A549 (cell line): ENCODE measurements around the gene SPTBN4.

ENCODE experiments used
- FOSB ChIP-seq: fragments of 250-450 bp; sonication (Bioruptor Pico); IDR thresholded peaks from 2 replicates; pipeline ENCODE4 v1.5.0; 2020; ENCODE audit warnings: mild to moderate bottlenecking, moderate library complexity
- POLR2A ChIP-seq: IDR thresholded peaks from 2 replicates; pipeline ENCODE4 v1.6.1; 2012; ENCODE audit warnings: mild to moderate bottlenecking, low read length
- POLR2AphosphoS2 ChIP-seq: conservative IDR thresholded peaks from 2 replicates; pipeline ENCODE4 v1.6.1; 2012; ENCODE audit warnings: low read length, improper control_type of control experiment, inconsistent platforms
- RAD21 ChIP-seq, 2 experiments: fragments of >200 bp in 1 of 2; sonication (Bioruptor Twin) in 1 of 2; formaldehyde crosslinking in 1 of 2; IDR thresholded peaks in 1 of 2; conservative IDR thresholded peaks in 1 of 2; 2 replicates in 1 of 2; 3 replicates in 1 of 2; pipeline ENCODE4 v1.6.1; 2012 to 2018; ENCODE audit warnings: inconsistent platforms in 1 of 2
- TF ChIP-seq, protein P1 (sequence below): fragments of >200 bp; sonication (Bioruptor Twin); formaldehyde crosslinking; IDR thresholded peaks from 3 replicates; pipeline ENCODE4 v1.5.1; 2016
- TF ChIP-seq, protein P2 (sequence below): fragments of 200-600 bp; sonication (generic); IDR thresholded peaks from 2 replicates; pipeline ENCODE4 v1.6.1; 2016; ENCODE audit warnings: antibody characterized with exemption, mild to moderate bottlenecking, moderate library complexity
- TF ChIP-seq, protein P3 (sequence below): fragments of >200 bp; sonication (Bioruptor Twin); formaldehyde crosslinking; IDR thresholded peaks from 3 replicates; pipeline ENCODE4 v1.6.1; 2016

- TF ChIP-seq, protein P1, sequence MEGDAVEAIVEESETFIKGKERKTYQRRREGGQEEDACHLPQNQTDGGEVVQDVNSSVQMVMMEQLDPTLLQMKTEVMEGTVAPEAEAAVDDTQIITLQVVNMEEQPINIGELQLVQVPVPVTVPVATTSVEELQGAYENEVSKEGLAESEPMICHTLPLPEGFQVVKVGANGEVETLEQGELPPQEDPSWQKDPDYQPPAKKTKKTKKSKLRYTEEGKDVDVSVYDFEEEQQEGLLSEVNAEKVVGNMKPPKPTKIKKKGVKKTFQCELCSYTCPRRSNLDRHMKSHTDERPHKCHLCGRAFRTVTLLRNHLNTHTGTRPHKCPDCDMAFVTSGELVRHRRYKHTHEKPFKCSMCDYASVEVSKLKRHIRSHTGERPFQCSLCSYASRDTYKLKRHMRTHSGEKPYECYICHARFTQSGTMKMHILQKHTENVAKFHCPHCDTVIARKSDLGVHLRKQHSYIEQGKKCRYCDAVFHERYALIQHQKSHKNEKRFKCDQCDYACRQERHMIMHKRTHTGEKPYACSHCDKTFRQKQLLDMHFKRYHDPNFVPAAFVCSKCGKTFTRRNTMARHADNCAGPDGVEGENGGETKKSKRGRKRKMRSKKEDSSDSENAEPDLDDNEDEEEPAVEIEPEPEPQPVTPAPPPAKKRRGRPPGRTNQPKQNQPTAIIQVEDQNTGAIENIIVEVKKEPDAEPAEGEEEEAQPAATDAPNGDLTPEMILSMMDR: no peak
- TF ChIP-seq FOSB (CRISPR knock-in tag): no peak
- no peak for TF ChIP-seq POLR2AphosphoS2
- TF ChIP-seq, protein P2, sequence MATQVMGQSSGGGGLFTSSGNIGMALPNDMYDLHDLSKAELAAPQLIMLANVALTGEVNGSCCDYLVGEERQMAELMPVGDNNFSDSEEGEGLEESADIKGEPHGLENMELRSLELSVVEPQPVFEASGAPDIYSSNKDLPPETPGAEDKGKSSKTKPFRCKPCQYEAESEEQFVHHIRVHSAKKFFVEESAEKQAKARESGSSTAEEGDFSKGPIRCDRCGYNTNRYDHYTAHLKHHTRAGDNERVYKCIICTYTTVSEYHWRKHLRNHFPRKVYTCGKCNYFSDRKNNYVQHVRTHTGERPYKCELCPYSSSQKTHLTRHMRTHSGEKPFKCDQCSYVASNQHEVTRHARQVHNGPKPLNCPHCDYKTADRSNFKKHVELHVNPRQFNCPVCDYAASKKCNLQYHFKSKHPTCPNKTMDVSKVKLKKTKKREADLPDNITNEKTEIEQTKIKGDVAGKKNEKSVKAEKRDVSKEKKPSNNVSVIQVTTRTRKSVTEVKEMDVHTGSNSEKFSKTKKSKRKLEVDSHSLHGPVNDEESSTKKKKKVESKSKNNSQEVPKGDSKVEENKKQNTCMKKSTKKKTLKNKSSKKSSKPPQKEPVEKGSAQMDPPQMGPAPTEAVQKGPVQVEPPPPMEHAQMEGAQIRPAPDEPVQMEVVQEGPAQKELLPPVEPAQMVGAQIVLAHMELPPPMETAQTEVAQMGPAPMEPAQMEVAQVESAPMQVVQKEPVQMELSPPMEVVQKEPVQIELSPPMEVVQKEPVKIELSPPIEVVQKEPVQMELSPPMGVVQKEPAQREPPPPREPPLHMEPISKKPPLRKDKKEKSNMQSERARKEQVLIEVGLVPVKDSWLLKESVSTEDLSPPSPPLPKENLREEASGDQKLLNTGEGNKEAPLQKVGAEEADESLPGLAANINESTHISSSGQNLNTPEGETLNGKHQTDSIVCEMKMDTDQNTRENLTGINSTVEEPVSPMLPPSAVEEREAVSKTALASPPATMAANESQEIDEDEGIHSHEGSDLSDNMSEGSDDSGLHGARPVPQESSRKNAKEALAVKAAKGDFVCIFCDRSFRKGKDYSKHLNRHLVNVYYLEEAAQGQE: no peak
- TF ChIP-seq RAD21 (conservative IDR thresholded peaks at IDR 0.05 in 1 of 2, IDR thresholded peaks at IDR 0.05 in 1 of 2): no peak
- TF ChIP-seq, protein P3, sequence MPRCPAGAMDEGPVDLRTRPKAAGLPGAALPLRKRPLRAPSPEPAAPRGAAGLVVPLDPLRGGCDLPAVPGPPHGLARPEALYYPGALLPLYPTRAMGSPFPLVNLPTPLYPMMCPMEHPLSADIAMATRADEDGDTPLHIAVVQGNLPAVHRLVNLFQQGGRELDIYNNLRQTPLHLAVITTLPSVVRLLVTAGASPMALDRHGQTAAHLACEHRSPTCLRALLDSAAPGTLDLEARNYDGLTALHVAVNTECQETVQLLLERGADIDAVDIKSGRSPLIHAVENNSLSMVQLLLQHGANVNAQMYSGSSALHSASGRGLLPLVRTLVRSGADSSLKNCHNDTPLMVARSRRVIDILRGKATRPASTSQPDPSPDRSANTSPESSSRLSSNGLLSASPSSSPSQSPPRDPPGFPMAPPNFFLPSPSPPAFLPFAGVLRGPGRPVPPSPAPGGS: no peak
- no peak for TF ChIP-seq POLR2A
Observed at GRCh38 chr19:40503320-40503695, 36.5 kb downstream of the SPTBN4 start.
